Trophoblast cell (in vitro differentiated cells and primary cell): ENCODE results near the gene PALLD.

Experiments used
- DNase-seq, 2 donors: peaks; one replicate each; pipeline ENCODE4 v3.0.0-alpha.2; 2016
- H2AFZ ChIP-seq: 2 replicates; pipeline ENCODE4 v1.6.1; 2013; ENCODE audit warnings: low read length, moderate library complexity, mild to moderate bottlenecking; ENCODE audit not compliant: insufficient read depth, poor library complexity
- H2AK5ac ChIP-seq: 2 replicates; pipeline ENCODE4 v1.6.1; 2013; ENCODE audit warnings: mild to moderate bottlenecking, low read length
- H2BK120ac ChIP-seq: 2 replicates; pipeline ENCODE4 v1.6.1; 2013; ENCODE audit warnings: low read length, mild to moderate bottlenecking, moderate library complexity; ENCODE audit not compliant: insufficient read depth, poor library complexity
- H2BK12ac ChIP-seq: 2 replicates; pipeline ENCODE4 v1.6.1; 2013; ENCODE audit warnings: mild to moderate bottlenecking, low read length, moderate library complexity
- H2BK5ac ChIP-seq: 2 replicates; pipeline ENCODE4 v1.6.1; 2013; ENCODE audit warnings: low read length, low read depth, moderate library complexity, mild to moderate bottlenecking; ENCODE audit not compliant: poor library complexity
- H3K14ac ChIP-seq: 2 replicates; pipeline ENCODE4 v1.6.1; 2013; ENCODE audit warnings: mild to moderate bottlenecking, low read length
- H3K18ac ChIP-seq: 2 replicates; pipeline ENCODE4 v1.6.1; 2013; ENCODE audit warnings: mild to moderate bottlenecking, low read length
- H3K23ac ChIP-seq: 2 replicates; pipeline ENCODE4 v1.6.1; 2013; ENCODE audit warnings: low read length
- H3K27ac ChIP-seq: 2 replicates; pipeline ENCODE4 v1.5.1; 2013; ENCODE audit warnings: low read depth, mild to moderate bottlenecking, inconsistent platforms, low read length, moderate library complexity
- H3K27me3 ChIP-seq: 2 replicates; pipeline ENCODE4 v1.6.1; 2013; ENCODE audit warnings: inconsistent platforms, mild to moderate bottlenecking, low read length, moderate library complexity; ENCODE audit not compliant: insufficient read depth
- H3K36me3 ChIP-seq, 2 experiments: 1 replicate in 1 of 2; 2 replicates in 1 of 2; pipeline ENCODE4 v1.6.1; 2013; ENCODE audit warnings: low read length in 2 of 2, mild to moderate bottlenecking in 2 of 2, moderate library complexity in 1 of 2; ENCODE audit not compliant: insufficient read depth in 2 of 2, control insufficient read depth in 1 of 2
- H3K4ac ChIP-seq: 2 replicates; pipeline ENCODE4 v1.6.1; 2013; ENCODE audit warnings: low read depth, mild to moderate bottlenecking, low read length, moderate library complexity
- H3K4me1 ChIP-seq, 2 experiments: 1 replicate in 1 of 2; 2 replicates in 1 of 2; pipeline ENCODE4 v1.6.1; 2013; ENCODE audit warnings: low read length in 2 of 2, mild to moderate bottlenecking in 2 of 2, moderate library complexity in 1 of 2; ENCODE audit not compliant: insufficient read depth in 2 of 2, control insufficient read depth in 1 of 2
- H3K4me2 ChIP-seq: 2 replicates; pipeline ENCODE4 v1.6.1; 2013; ENCODE audit warnings: inconsistent platforms, mild to moderate bottlenecking, low read length, moderate library complexity
- H3K4me3 ChIP-seq: 2 replicates; pipeline ENCODE4 v1.5.1; 2013; ENCODE audit warnings: mild to moderate bottlenecking, low read depth, low read length, inconsistent platforms
- H3K79me1 ChIP-seq: one replicate; pipeline ENCODE4 v1.6.1; 2013; ENCODE audit warnings: low read length
- H3K79me2 ChIP-seq: 2 replicates; pipeline ENCODE4 v1.6.1; 2013; ENCODE audit warnings: low read length, mild to moderate bottlenecking; ENCODE audit not compliant: control insufficient read depth, insufficient read depth, poor library complexity
- H3K9ac ChIP-seq: 2 replicates; pipeline ENCODE4 v1.6.1; 2013; ENCODE audit warnings: mild to moderate bottlenecking, low read length
- H3K9me3 ChIP-seq: 2 replicates; pipeline ENCODE4 v1.6.1; 2013; ENCODE audit warnings: low read depth, mild to moderate bottlenecking, control low read depth, inconsistent platforms, low read length; ENCODE audit not compliant: insufficient read depth
- H4K12ac ChIP-seq: 2 replicates; pipeline ENCODE4 v1.6.1; 2013; ENCODE audit warnings: low read depth, mild to moderate bottlenecking, low read length, moderate library complexity
- H4K8ac ChIP-seq: 2 replicates; pipeline ENCODE4 v1.6.1; 2013; ENCODE audit warnings: low read depth, mild to moderate bottlenecking, low read length, moderate library complexity
- H4K91ac ChIP-seq: one replicate; pipeline ENCODE4 v1.6.1; 2013; ENCODE audit warnings: low read depth, mild to moderate bottlenecking, low read length, moderate library complexity
- WGBS: extraction: QIAGEN DNeasy Blood & Tissue Kit; methylation state at CpG from one replicate; pipeline ENCODE4 v1.1.7; 2013; ENCODE audit warnings: missing lambda C conversion rate; ENCODE audit not compliant: insufficient read length, insufficient coverage; ENCODE audit errors: extremely low coverage; 5-methylcytosine and 5-hydroxymethylcytosine counted together

PALLD gene

GRCh38 chr4:168723020-168723419, 226.2 kb downstream of the PALLD start:
- no peaks in the 10 kb centered on the region for H3K79me2 ChIP-seq
- no peak for DNase-seq
- H3K4me1 ChIP-seq = no peaks in the 10 kb centered on the region
- no peak overlapping the region for H4K12ac ChIP-seq
- H2BK5ac ChIP-seq = no peak overlapping the region
- no peak overlapping the region for H2AFZ ChIP-seq
- H4K8ac ChIP-seq = no peak overlapping the region
- H3K14ac ChIP-seq = no peak overlapping the region
- H3K27ac ChIP-seq = no peak overlapping the region
- H2BK120ac ChIP-seq = no peak overlapping the region
- no peaks in the 10 kb centered on the region for H3K27me3 ChIP-seq
- no peak overlapping the region for H3K4ac ChIP-seq
- H2BK12ac ChIP-seq = no peak overlapping the region
- no CpG with 5 or more reads among the region's 3 CpGs for WGBS
- no peaks in the 10 kb centered on the region for H3K9me3 ChIP-seq
- no peak overlapping the region for H3K9ac ChIP-seq
- H3K4me2 ChIP-seq = no peak overlapping the region
- H3K4me3 ChIP-seq = no peak overlapping the region
- H4K91ac ChIP-seq = no peak overlapping the region
- H3K23ac ChIP-seq = no peak overlapping the region
- no peak overlapping the region for H3K18ac ChIP-seq
- H2AK5ac ChIP-seq = no peak overlapping the region
- H3K79me1 ChIP-seq = no peaks in the 10 kb centered on the region
- H3K36me3 ChIP-seq = peaks cover 6 to 7% of the 10 kb centered on the region in 2 experiments

GRCh38 chr4:168723569-168723968, 226.7 kb downstream of the PALLD start:
- DNase-seq = no peak
- H3K4me1 ChIP-seq = no peaks in the 10 kb centered on the region
- no peak overlapping the region for H3K4ac ChIP-seq
- H3K14ac ChIP-seq = no peak overlapping the region
- H3K23ac ChIP-seq = no peak overlapping the region
- H2AK5ac ChIP-seq = no peak overlapping the region
- no peaks in the 10 kb centered on the region for H3K9me3 ChIP-seq
- no peak overlapping the region for H3K18ac ChIP-seq
- H3K27ac ChIP-seq = no peak overlapping the region
- H3K79me1 ChIP-seq = no peaks in the 10 kb centered on the region
- no peak overlapping the region for H3K4me2 ChIP-seq
- H3K79me2 ChIP-seq = no peaks in the 10 kb centered on the region
- no peak overlapping the region for H3K4me3 ChIP-seq
- H2BK120ac ChIP-seq = no peak overlapping the region
- no peaks in the 10 kb centered on the region for H3K27me3 ChIP-seq
- peaks cover 6 to 7% of the 10 kb centered on the region in 2 experiments for H3K36me3 ChIP-seq
- H4K12ac ChIP-seq = no peak overlapping the region
- no CpG with 5 or more reads among the region's 4 CpGs for WGBS
- H2AFZ ChIP-seq = no peak overlapping the region
- no peak overlapping the region for H2BK5ac ChIP-seq
- H4K8ac ChIP-seq = no peak overlapping the region
- no peak overlapping the region for H4K91ac ChIP-seq
- no peak overlapping the region for H2BK12ac ChIP-seq
- no peak overlapping the region for H3K9ac ChIP-seq

- Histone ChIP-seq H3K36me3 (peaks cover 3 to 7% of the 10 kb centered on the region in 2 experiments), H3K79me2 (no peaks in the 10 kb centered on the region), H4K91ac (no peak overlapping the region), H2BK120ac (no peak overlapping the region), H3K79me1 (no peaks in the 10 kb centered on the region), H3K27ac (no peak overlapping the region), H4K12ac (no peak overlapping the region), H3K4me3 (no peak overlapping the region), H3K9me3 (no peaks in the 10 kb centered on the region), H2AK5ac (no peak overlapping the region), H3K18ac (no peak overlapping the region), H3K27me3 (no peaks in the 10 kb centered on the region), H4K8ac (no peak overlapping the region), H2BK5ac (no peak overlapping the region), H3K9ac (no peak overlapping the region), H3K4me2 (no peak overlapping the region), H3K14ac (no peak overlapping the region), H2BK12ac (no peak overlapping the region), H3K4ac (no peak overlapping the region), H3K23ac (no peak overlapping the region), H2AFZ (no peak overlapping the region), H3K4me1 (no peaks in the 10 kb centered on the region)
- DNase-seq = no peak
Measured at GRCh38 chr4:168724243-168724642, 227.4 kb downstream of the PALLD start.

GRCh38 chr4:168724686-168725411, 228.0 kb downstream of the PALLD start:
- no peak overlapping the region for H2BK120ac ChIP-seq
- H3K4me3 ChIP-seq = no peak overlapping the region
- no peaks in the 10 kb centered on the region for H3K9me3 ChIP-seq
- no peak overlapping the region for H2BK12ac ChIP-seq
- no peak overlapping the region for H2BK5ac ChIP-seq
- H3K23ac ChIP-seq = no peak overlapping the region
- H3K14ac ChIP-seq = no peak overlapping the region
- no peak for DNase-seq
- no peaks in the 10 kb centered on the region for H3K79me1 ChIP-seq
- no peak overlapping the region for H4K12ac ChIP-seq
- H3K4me1 ChIP-seq = no peaks in the 10 kb centered on the region
- no peak overlapping the region for H4K8ac ChIP-seq
- H3K18ac ChIP-seq = no peak overlapping the region
- no peak overlapping the region for H3K9ac ChIP-seq
- H3K27ac ChIP-seq = no peak overlapping the region
- no peak overlapping the region for H2AK5ac ChIP-seq
- WGBS = no CpG with 5 or more reads among the region's 5 CpGs
- no peak overlapping the region for H4K91ac ChIP-seq
- H2AFZ ChIP-seq = no peak overlapping the region
- no peaks in the 10 kb centered on the region for H3K27me3 ChIP-seq
- no peak overlapping the region for H3K4ac ChIP-seq
- H3K36me3 ChIP-seq = peaks cover 2 to 3% of the 10 kb centered on the region in 2 experiments
- H3K79me2 ChIP-seq = no peaks in the 10 kb centered on the region
- H3K4me2 ChIP-seq = no peak overlapping the region
